Transverse colon (tissue), 4 donors: ENCODE measurements around the gene TNNI3K.

Experiments
- CTCF ChIP-seq, 5 experiments: fragments of 200-600 bp in 3 of 5; fragments of 450-650 bp in 2 of 5; sonication (generic) in 3 of 5; IDR thresholded peaks; 1 replicate in 2 of 5; 2 replicates in 3 of 5; pipeline ENCODE4 v1.5.1; 2016 to 2017; ENCODE audit warnings: antibody characterized with exemption in 5 of 5, inconsistent platforms in 3 of 5, mild to moderate bottlenecking in 2 of 5, moderate library complexity in 1 of 5
- POLR2A ChIP-seq: fragments of 450-650 bp; IDR thresholded peaks from one replicate; pipeline ENCODE4 v1.6.1; 2016; ENCODE audit warnings: antibody characterized with exemption, mild to moderate bottlenecking, moderate library complexity
- POLR2AphosphoS5 ChIP-seq, 3 donors: sonication (generic); formaldehyde crosslinking; IDR thresholded peaks; one replicate each; pipeline ENCODE4 v1.6.1; 2016; ENCODE audit warnings: antibody characterized with exemption in 3 of 3

DNA sequence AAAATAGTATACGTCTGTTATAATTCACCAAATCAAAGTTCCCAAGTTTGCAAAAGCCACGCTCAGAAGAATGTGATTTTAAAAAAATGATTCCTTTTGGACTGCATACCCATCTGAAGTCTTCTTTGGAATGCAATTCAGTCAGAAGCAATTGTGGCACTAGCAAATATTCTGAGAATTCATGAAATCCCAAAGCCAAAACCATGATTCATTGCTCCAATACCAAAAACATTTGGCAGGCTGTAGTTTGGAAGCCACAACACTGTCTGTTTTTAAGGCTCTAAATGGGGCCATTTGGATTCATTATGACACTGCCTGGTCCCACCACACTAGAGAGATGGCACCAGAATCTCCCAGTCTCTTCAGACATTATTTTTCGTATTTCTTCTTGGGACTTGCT lies 299.1 kb downstream of the TNNI3K start:
- no peak for TF ChIP-seq CTCF (IDR thresholded peaks at IDR 0.05)
- TF ChIP-seq POLR2A: no peak
- no peak for TF ChIP-seq POLR2AphosphoS5 (IDR thresholded peaks at IDR 0.05)
